H4 (cell line): ENCODE results near the gene SEC24D. TPM values are rescaled to one million over a fixed set of nuclear protein-coding genes. Genes with fewer than 3 reads are reported as not detected.

ENCODE experiments used
- DNase-seq: peaks from one replicate; pipeline ENCODE4 v3.0.0-alpha.2; 2015; ENCODE audit warnings: low spot score
- total RNA-seq: library from RNA; depleted of rRNA; stranded (reverse); fragments of >200 nt; shearing (Covaris generic); gene quantifications from 2 replicates; pipeline ENCODE4 v1.2.3, GENCODE V29; 2014

SEC24D gene
- total RNA-seq, 1 experiment from 2014 or later, result 62.8 TPM

DNA sequence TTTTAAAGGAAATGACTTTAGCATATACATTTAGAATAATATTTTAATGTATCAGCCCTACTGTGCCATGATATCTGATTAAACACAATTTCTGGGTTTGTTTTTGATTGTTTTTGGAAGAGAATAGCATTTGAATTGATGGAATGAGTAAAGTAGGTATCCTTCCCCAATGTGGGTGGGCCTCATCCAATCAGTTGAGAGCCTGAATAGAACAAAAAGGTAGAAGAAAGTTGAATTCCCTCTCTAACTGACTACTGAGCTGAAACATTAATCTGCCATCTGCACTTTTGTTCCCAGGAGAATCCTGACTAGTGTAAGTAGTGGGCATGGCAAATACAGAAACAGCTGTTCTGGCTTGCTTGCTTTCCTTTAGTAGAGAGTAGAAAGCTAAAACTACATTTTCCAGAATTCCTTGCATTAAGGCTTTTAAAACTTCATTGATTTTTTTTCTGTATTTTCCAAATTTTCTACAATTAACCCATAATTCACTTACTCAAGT is 9.7 kb upstream of the SEC24D start:
- DNase-seq, result no peak

DNA sequence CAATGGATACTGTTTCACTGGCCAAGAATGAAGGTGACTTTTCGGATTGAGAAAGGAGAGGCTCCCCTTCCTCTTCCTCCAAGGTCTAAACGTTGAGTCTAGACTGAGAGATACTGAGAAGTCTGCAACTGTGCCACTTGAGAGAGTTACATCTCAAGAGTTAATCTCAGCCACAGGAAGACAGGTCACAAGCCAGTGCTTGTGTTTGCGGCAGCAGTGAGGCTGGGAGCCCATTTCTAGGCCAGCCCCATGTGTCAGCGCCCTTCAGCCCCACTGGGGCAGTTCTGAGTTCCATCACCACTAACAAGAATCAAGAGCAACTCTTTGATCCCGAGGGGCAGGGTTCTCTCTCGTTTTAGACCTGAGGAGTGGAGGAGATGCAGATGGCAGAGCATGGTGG is 7.3 kb upstream of the SEC24D start:
- no peak for DNase-seq

DNA sequence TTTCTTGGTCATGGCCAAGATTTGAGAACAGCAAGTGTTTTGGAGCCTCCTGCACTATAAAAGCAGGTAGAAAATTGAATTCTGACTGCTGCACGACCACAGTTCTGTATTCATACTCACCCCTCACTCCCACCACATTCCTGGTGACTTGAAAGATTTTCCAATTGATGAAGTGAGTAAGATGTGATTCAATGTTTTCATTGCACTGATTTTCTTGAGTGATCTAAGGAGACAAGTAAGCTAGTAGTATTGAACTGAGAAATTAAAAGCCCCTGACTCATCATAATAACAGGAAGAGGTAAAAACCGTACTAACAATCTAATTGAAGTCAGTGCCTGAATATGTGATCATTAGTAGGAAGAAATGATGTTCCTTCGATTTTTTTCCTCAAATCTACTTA is 6.1 kb upstream of the SEC24D start:
- no peak for DNase-seq

DNA sequence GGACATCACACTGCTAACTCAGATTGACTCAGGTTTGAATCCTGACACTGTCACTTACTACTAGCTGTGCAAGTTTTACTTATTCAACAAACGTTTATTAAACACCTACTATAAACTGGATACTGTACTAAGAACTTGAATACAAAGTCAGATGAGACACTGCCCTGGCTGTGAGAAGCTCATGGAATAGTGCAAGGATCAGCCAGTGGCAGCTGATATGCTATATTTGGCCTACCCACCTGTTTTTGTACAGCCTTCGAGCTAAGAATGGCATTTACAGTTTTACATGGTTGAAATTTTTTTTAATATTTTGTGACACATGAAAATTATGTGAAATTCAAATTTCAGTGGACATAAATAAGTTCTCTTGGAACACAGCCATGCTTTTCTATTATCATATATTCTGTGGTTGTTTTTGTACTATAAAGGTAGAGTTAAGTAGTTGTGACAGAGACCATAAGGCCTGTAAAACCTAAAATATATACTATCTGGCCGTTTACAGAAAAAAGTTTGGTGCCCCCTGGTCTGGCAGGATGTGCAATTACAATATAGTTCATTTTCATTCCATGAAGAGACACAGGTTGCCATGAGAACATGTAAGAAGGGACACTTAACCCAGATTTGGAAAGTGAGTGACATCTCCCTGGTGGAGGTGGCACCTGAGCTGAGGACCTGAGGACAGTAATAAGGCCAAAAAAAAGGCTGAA is 3.4 kb upstream of the SEC24D start:
- no peak for DNase-seq

DNA sequence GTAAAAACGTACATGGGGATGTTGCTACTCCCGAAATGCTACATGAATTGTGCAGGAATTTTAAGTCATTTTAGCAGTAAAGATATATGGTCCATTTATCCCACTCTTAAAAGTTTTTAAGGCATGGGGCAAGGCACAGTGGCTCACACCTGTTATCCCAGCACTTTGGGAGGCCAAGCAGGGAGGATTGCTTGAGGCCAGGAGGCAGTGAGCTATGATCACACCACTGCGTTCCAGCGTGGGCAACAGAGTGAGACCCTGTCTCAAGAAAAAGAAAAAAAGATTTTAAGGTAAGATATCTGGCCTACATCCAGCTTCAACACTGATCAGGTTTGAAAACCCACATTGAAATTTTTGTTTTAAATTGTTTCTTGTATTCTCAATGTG is 1.2 kb upstream of the SEC24D start:
- DNase-seq, result no peak

DNA sequence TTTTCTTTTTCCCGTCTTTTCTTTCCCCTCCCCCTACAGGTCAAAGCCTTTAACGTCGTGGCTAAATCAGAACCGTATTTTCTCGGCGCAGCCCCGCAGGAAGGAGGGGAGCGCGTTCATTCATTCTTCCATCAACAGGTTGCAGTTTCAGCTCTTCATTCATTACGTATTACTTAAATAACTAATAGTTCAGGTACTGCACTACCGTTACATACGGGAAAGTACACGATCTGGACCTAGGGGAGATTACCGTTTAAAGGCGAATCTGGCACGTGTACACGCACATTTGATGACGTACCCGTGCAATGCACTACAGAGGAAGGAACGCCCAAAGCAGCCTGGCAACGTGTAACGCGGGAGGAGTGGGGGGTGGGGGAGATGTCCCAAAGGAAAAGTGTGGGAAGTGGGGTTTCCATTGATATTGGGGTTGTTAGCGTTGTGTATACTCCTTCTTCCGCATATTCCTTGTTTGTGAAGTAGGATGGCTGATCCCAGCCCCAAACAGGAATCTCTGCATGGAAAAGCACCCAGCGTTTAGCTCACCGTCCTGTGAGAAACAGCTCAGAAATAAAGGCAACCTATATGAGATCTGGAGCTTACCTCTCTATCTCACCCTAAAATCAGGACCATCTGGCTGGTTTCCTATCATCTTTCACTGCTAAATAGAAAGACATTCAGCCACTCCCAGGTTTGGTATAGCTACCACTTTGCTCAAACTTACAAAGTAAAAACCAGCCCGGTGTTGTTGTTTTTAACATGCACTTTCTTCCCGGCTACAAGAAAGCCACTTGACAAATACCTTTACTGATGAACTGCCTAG is 585 bp upstream of the SEC24D start:
- DNase-seq, result peak; percentile 79

DNA sequence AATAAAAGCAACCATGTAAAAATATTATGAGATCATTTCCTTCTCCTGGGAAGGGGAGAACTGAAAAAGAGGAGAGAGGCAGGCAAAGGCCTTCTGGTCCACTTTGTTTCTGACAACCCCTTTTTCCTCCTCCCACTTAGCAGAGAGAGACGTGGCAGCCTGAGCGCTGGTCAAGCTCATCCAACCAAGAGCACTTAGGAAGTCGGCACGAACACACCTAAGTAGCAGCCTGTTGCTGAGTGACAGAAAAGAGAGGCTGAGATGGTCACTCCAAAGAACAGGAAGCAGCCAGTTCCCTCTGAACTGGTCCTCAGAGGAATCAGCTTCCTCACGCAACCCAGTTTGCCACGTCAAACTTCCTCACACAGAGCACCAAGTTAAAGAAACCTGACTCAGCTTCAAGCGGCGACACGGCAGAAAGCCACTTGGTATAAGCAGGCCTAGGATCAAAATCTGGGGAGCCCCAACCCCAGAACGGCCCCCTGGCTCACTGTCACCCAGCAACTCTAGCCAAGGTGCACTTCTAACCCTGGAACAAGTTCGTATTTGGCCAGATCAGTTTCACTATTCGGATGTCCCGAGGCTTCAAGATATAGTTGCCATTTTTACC is 861 bp downstream of the SEC24D start:
- peak; percentile 80 for DNase-seq

DNA sequence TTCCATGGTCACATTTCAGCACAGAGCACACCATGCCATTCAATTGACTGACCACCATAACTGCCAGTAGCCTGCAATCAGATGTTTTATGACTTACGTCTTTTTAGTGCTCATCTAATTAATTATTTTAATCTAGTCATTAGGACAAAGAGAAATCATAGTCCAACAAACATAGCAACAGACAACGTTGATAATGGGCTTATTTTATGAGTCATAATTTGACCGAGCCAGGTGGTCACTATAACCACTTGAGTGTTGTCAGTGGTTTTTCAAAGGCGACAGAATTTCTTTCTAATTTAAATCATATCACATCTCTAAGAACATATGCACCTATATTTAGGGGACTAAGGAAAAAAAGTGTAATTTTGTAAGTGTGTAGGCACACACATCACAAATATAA is 1.9 kb downstream of the SEC24D start:
- DNase-seq, result no peak

DNA sequence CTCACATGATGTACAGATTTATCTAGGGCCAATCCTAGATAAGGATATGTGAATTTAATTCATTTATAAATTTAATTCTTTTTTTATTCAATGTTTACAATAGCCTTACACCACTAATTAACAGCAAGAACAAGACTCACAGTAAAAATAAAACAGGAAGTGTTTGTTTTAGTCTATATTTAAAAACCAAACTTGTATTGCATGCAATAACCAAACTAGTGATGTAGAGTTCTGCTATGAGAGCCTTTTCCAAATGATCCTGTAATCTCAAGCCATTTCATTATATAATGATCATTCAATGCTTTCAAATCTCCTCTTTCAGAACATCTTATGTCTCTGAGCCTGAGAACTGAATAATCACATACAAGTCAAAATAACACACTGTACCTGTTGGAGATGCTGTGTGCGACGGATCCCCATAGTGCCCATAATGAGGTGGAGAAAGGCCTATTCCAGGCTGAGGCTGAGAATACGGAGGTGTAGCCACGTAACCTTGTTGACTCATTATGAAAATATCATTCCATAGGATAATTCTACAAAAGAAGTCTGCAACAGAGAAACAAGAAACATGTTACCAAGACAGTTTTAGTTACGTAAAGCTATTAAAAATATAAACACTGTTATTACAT is 2.6 kb downstream of the SEC24D start:
- no peak for DNase-seq

DNA sequence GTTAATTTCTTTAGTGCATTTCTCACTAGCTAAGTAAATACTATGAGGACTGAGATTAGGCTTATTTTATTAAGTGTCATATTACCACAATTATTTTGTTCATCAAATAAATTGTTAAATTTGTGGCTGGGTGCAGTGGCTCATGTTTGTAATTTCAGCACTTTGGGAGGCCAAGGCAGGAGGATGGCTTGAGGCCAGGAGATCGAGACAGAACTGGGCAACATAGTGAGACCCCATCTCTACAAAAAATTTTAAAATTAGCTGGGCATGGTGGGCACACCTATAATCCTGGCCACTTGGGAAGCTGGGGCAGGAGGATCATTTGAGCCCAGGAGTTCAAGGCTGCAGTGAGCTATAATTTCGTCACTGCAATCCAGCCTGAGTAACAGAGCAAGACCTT is 6.8 kb downstream of the SEC24D start:
- DNase-seq, result no peak

DNA sequence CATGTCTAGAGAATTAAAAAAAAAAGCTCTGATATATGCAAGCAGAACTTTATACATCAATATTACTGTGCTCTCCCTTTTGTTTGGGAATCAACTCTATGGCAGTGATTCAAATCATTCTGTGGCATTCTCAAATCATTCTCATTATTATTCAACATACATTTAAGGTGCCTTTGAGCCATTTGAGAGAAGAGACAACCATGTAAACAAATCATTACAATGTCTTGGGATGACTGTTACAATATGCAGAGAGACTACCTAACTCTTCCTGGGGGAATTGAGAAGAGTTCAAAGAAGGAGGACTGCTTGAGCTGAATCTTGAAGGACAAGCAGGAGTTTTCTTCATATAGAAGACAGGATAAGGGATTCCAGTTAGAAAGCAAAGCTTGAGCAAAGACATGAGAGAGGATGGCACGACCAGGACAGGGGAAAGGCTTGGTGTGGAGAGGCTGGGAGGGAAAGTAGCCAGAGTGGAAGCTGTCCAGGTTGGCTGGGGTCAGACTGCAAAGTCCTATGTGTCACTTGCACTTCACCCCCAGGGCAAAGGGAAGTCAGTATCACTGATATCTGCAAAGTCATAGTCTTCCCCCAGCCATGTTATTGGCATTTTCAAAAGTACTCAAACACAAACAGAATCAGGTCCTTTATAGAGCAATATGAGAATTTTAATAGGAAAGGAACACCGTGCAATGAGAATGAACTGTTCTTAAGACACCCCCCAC is 9.0 kb downstream of the SEC24D start:
- DNase-seq, result no peak

DNA sequence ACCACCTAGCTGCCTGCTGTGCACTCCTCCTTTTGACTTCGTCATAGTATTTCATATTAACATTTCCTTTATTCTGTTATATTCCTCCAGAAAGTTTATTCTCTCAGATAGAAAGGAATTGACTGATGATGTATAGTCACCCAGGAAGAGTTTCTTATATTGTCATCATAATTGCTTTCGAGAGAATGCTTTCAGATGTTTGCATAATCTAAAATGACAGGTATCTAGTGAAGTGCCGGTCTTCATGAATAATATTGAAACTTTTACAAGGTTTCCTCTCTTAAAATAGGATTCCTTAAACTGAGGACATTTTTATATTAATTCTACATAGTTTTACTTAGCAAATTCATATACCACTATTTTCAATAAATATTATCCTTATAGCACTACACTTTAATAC is 10.1 kb downstream of the SEC24D start:
- no peak for DNase-seq

DNA sequence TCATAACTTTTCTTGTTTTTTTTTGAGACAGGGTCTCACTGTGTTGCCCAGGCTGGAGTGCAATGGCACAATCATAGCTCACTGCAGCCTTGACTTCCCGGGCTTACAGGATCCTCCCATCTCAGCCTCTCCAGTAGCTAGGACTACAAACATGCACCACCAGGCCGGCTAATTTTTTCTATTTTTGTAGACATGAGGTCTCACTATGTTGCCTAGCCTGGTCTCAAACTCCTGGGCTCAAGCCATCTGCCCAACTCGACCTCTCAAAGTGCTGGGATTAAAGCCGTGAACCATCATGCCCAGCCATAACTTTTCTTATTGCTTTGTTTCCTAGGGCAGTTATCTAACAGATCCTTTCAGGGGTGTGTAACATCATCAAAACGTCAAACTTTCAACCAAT is 11.8 kb downstream of the SEC24D start:
- no peak for DNase-seq

DNA sequence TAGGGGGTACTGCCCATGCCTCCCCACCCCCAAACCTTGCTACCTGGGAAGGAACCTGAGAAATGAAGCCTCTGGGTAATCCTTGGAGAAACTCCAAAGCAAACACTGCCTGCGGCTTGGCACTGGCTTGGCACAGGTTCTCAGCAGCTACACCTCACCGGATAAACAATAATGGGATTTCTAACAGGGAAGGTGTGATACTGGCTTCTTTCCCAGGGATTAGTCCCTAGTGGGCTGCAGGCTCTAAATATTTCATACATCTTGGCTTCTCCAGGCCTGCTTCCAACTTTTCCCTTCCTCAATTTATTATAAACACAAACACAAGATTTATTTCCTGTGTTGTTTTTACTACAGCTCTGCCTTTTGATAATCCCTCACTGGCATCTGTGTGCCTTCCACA is 12.5 kb downstream of the SEC24D start:
- DNase-seq, result no peak

DNA sequence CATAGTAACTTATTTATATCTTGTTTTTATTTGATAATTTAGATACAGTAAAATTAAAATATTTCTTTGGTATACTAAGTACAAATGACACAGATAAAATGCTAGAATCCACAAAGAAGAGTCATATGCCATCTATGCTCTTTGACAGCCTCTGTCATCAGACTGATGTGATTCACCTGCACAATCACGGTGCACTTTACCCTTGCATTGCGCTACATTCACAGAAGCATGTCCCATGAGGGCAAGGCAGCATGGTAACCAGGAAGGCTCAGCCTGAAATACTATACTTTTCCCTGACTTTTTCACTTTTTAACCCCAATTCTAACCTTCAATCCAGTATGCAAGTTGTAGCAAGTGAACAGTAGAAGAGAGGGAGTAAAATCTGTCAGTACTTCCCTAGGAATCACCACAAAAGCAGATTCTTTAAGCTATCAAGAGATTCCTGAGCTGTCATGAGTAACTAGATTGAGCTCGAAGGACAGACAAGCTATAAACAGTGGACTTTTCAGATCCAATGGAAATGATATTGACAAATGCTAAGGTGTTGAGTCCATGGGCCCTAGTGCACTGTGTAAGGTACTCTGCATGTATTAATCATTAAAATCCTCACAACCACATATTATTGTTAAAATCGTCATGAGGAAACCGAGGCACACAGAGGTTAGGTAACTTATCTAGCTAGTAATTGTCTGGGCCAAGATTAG is 14.2 kb downstream of the SEC24D start:
- DNase-seq, result no peak

DNA sequence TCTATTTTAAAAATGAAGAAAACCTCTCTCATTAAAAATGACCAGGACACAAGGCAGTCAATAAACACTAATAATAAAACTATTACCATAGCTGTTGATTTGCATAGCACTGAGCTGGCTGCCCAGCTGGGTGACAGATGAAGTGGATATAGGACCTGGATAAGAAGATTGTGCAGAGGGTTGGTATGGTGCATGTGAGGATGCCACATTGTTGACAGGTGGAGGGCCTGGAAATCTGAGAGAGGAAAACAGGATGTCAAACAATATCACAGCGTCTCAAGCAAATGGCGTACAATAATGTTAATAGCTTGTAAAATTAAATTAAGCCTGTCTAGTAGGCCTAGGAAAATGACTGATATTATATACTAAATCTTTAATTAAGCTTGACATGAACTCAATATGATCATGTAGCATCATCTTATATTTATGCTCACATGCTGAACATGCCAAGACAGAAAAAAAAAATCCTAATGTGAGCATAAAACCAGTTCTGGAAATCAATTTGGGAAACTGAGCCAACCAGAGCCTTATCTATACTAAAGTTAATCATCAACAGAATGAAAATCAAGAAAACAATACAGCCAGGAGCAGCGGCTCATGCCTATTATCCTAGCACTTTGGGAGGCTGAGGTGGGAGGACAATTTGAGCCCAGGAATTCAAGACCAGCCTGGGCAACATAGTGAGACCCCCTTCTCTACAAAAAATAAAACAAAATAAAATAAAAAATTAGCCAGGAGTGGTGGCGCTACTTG is 18.6 kb downstream of the SEC24D start:
- DNase-seq, result no peak

DNA sequence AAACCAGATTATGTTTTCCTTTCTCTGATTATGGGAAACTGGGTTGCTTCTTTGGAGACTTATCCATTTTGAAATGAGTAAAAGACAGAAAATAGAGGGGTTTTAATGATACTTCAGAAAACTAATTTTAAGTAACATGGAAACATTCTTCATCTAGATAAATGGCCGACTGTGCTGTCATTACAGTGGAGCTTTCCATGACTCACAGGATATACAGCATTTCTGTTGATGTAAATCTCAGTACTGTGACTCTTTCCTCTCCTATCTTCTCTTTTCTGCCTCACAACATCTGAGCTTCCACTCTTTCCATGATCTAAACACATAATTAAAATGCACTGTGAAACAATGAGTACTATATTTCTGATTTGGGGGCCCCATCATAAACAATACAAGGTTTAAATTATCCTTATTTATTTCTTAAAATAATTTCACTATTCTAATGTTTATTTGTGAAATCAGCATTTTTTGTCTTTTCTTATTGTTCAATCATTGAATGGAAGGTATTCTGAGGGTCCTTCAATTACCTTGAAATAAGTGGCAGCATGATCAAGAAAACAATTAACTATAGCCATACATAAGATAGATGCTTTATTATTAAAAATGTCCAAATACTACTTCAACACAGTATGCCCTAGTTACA is 19.3 kb downstream of the SEC24D start:
- DNase-seq, result no peak

DNA sequence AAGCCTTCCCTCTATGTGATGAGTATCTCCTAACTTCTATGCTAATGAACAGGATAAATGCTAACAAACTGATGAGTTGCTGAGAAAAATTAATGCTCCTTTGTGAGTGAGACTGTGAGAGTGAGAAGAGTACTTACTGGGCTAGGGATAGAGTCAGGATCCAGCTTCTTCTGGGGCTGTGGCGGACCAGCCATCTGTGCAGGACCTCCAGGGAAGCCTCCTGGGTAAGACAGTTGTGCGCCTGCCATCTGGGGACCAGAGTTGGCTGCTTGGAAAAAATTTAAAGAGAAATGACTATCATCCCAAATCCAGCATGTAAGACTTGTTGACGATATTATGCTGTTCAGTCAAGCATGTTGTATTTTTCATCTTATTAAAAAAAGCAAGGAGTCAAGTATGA is 21.0 kb downstream of the SEC24D start:
- no peak for DNase-seq

DNA sequence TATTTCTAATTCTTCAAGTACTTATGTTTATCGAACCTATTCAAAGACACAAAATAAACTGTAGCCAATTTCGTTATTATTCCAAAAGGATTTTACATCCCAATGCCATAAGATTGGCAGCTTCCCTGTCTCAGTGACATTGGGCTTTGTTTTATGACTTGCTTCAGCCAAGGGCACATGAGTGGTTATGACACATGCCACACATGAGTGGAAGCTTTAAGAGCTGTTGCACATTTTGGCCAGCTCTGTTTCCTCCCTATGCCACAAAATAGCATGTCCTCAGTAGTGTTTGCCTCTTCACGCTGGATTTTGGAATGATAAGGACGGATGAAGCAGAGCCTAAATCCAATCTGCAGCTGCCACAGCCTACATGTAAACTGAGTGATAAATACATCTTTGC is 21.9 kb downstream of the SEC24D start:
- DNase-seq, result no peak

DNA sequence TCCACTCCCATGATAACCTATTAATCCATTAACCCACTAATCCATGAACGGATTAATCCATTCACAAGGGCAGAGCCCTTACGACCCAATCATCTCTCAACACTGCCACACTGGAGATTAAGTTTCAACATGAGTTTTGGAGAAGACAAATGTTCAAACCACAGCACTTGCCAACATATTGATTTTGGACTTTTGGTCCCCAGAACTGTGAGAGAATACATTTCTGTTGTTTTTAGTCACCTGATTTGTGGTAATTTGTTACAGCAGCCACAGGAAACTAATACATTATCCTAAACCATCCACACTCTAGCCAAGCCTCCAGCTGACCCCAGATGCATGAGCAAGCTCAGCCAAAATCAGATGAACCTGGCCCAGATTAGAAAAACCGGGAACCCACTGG is 22.4 kb downstream of the SEC24D start:
- no peak for DNase-seq
